ENCODE data around the gene OR6S1. TPM values are rescaled to one million over a fixed set of nuclear protein-coding genes. Genes with fewer than 3 reads are reported as not detected.
"Not testable (repeated sequence)": the region's sequence is repeated elsewhere in the genome, so short reads cannot be mapped to it uniquely, and the experiment has no call there.

Gene OR6S1
- total RNA-seq, 2 experiments from 2014 or later = not detected

DNA sequence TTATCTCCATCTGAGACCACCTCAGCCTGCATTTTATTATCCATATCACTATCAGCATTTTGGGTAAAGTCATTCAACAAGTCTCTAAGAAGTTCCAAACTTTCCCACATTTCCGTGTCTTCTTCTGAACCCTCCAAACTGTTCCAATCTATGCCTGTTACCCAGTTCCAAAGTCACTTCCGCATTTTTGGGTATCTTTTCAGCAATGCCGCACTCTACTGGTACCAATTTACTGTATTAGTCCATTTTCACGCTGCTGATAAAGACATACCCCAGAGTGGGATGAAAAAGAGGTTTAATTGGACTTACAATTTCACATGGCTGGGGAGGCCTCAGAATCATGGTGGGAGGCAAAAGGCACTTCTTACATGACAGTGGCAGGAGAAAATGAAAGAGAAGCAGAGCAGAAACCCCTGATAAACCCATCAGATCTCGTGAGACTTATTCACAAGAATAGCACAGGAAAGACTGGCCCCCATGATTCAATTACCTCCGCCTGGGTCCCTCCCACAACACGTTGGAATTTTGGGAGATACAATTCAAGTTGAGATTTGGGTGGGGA, 25.0 kb upstream of the OR6S1 start:
- DNase-seq; H3K4me3 Mint-ChIP-seq; CTCF ChIA-PET; H3K9me3 Mint-ChIP-seq; intact Hi-C loops (cut with micrococcal nuclease); H3K36me3 Mint-ChIP-seq (ENCODE audit: low read depth); H3K27ac Mint-ChIP-seq; H3K27me3 Mint-ChIP-seq (ENCODE audit: low read depth): not testable (repeated sequence)
- H3K4me1 Mint-ChIP-seq (ENCODE audit: low read depth) = peaks cover 24% of the 10 kb centered on the region

- H3K27me3 Mint-ChIP-seq (ENCODE audit: low read depth) = peaks cover 8% of the 10 kb centered on the region
- H3K27ac Mint-ChIP-seq = peak overlapping the region; percentile 79
- intact Hi-C loops (cut with micrococcal nuclease) = loop anchor here (1.0 to 2.0 kb wide), 7 partner anchors 19 to 210 kb away; no protein-coding TSS in a partner anchor
- H3K9me3 Mint-ChIP-seq = no peaks in the 10 kb centered on the region
- H3K4me1 Mint-ChIP-seq (ENCODE audit: low read depth) = peaks cover 16% of the 10 kb centered on the region
- H3K36me3 Mint-ChIP-seq (ENCODE audit: low read depth) = no peaks in the 10 kb centered on the region
- H3K4me3 Mint-ChIP-seq = peak overlapping the region; percentile 83
- DNase-seq = peak; percentile 94
- CTCF ChIA-PET = interaction anchor here (0.7 to 10.9 kb wide), 8 partner anchors 11 to 741 kb away, joined by 3 to 96 read pairs (median 4); no protein-coding TSS in a partner anchor
Measured at GRCh38 chr14:20662968-20663732, 21.7 kb upstream of the OR6S1 start.

- no peak overlapping the region for H3K27ac Mint-ChIP-seq
- CTCF ChIA-PET = interaction anchor here (5.7 to 10.9 kb wide), 2 partner anchors 20 to 31 kb away, joined by 36 to 96 read pairs; no protein-coding TSS in a partner anchor
- no peak overlapping the region for H3K4me3 Mint-ChIP-seq
- intact Hi-C loops (cut with micrococcal nuclease) = no loop called here
- DNase-seq = no peak
- no peaks in the 10 kb centered on the region for H3K36me3 Mint-ChIP-seq (ENCODE audit: low read depth)
- H3K4me1 Mint-ChIP-seq (ENCODE audit: low read depth) = peaks cover 17% of the 10 kb centered on the region
- H3K27me3 Mint-ChIP-seq (ENCODE audit: low read depth) = peaks cover 22% of the 10 kb centered on the region
- H3K9me3 Mint-ChIP-seq = no peaks in the 10 kb centered on the region
Measured at GRCh38 chr14:20661197-20661596, 19.7 kb upstream of the OR6S1 start.

DNA sequence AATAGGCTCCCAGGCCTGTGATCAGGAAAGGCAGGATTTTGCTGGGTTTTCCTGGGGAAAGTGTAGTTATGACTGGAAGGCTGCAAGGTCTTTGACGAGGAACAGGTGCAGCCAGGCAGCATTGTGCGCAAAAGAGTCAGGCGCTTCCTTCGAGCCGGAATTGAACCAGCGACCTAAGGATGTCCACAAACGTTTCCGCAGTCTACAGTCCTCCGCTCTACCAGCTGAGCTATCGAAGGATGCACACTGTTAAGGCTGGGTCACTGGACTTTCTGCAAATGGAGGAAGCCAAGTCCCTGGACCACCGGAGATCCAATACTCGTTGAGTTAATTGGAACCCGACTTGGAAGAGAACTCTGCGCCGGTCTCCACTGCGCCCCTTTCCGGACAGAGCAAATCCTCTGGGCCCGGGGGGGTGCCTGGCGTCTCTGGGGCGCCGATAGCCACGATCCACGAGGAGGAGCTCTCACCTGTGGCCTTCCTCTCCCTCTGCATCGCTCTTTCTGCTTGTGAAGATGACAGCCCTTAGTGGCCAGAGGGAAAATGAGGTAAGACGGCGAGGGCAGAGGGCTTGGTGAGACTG, 18.4 kb upstream of the OR6S1 start:
- H3K4me1 Mint-ChIP-seq (ENCODE audit: low read depth) = peaks cover 17% of the 10 kb centered on the region
- no peak overlapping the region for H3K27ac Mint-ChIP-seq
- intact Hi-C loops (cut with micrococcal nuclease) = no loop called here
- no peak overlapping the region for H3K4me3 Mint-ChIP-seq
- no peaks in the 10 kb centered on the region for H3K36me3 Mint-ChIP-seq (ENCODE audit: low read depth)
- DNase-seq = no peak
- no peaks in the 10 kb centered on the region for H3K9me3 Mint-ChIP-seq
- CTCF ChIA-PET = interaction anchor here (0.9 to 10.9 kb wide), 5 partner anchors 9 to 33 kb away, joined by 3 to 96 read pairs (median 8); no protein-coding TSS in a partner anchor
- peaks cover 33% of the 10 kb centered on the region for H3K27me3 Mint-ChIP-seq (ENCODE audit: low read depth)

GRCh38 chr14:20659336-20659735, 17.8 kb upstream of the OR6S1 start:
- H3K27me3 Mint-ChIP-seq (ENCODE audit: low read depth) = peaks cover 36% of the 10 kb centered on the region
- H3K27ac Mint-ChIP-seq = no peak overlapping the region
- H3K4me1 Mint-ChIP-seq (ENCODE audit: low read depth) = peaks cover 18% of the 10 kb centered on the region

GRCh38 chr14:20658246-20658645, 16.8 kb upstream of the OR6S1 start:
- DNase-seq = no peak
- intact Hi-C loops (cut with micrococcal nuclease) = no loop called here
- Mint-ChIP-seq H3K27me3 (ENCODE audit: low read depth) (peaks cover 44% of the 10 kb centered on the region), H3K4me3 (no peak overlapping the region), H3K27ac (no peak overlapping the region), H3K4me1 (ENCODE audit: low read depth) (peaks cover 27% of the 10 kb centered on the region), H3K9me3 (no peaks in the 10 kb centered on the region), H3K36me3 (ENCODE audit: low read depth) (no peaks in the 10 kb centered on the region)
- CTCF ChIA-PET = interaction anchor here (1.2 to 10.9 kb wide), 9 partner anchors 10 to 40 kb away, joined by 3 to 96 read pairs (median 5); partner anchors contain the start of gene RNASE4

More at GRCh38 chr14:20659336-20659735, 17.8 kb upstream of the OR6S1 start:
- intact Hi-C loops (cut with micrococcal nuclease) = no loop called here
- H3K36me3 Mint-ChIP-seq (ENCODE audit: low read depth) = no peaks in the 10 kb centered on the region
- no peak overlapping the region for H3K4me3 Mint-ChIP-seq
- H3K9me3 Mint-ChIP-seq = no peaks in the 10 kb centered on the region
- CTCF ChIA-PET = interaction anchor here (0.9 to 10.9 kb wide), 5 partner anchors 8 to 33 kb away, joined by 3 to 96 read pairs (median 7); partner anchors contain the start of gene RNASE4
- no peak for DNase-seq

GRCh38 chr14:20657216-20658211, 16.0 kb upstream of the OR6S1 start:
- no peaks in the 10 kb centered on the region for H3K9me3 Mint-ChIP-seq
- H3K27ac Mint-ChIP-seq = no peak overlapping the region
- peaks cover 44% of the 10 kb centered on the region for H3K27me3 Mint-ChIP-seq (ENCODE audit: low read depth)
- intact Hi-C loops (cut with micrococcal nuclease) = no loop called here
- no peak overlapping the region for H3K4me3 Mint-ChIP-seq
- no peaks in the 10 kb centered on the region for H3K36me3 Mint-ChIP-seq (ENCODE audit: low read depth)
- DNase-seq = peak; percentile 52
- CTCF ChIA-PET = interaction anchor here (0.7 to 10.9 kb wide), 14 partner anchors 10 to 330 kb away, joined by 3 to 96 read pairs (median 4); no protein-coding TSS in a partner anchor
- peaks cover 25% of the 10 kb centered on the region for H3K4me1 Mint-ChIP-seq (ENCODE audit: low read depth)

- Mint-ChIP-seq H3K36me3 (ENCODE audit: low read depth) (no peaks in the 10 kb centered on the region), H3K27me3 (ENCODE audit: low read depth) (peaks cover 54% of the 10 kb centered on the region), H3K4me1 (ENCODE audit: low read depth) (peaks cover 25% of the 10 kb centered on the region), H3K27ac (no peak overlapping the region), H3K4me3 (no peak overlapping the region), H3K9me3 (no peaks in the 10 kb centered on the region)
- CTCF ChIA-PET = interaction anchor here (0.5 to 10.9 kb wide), 6 partner anchors 12 to 162 kb away, joined by 3 to 96 read pairs (median 3); no protein-coding TSS in a partner anchor
- no peak for DNase-seq
- intact Hi-C loops (cut with micrococcal nuclease) = no loop called here
Measured at GRCh38 chr14:20656274-20656673, 14.8 kb upstream of the OR6S1 start.

- H3K27me3 Mint-ChIP-seq (ENCODE audit: low read depth) = peaks cover 54% of the 10 kb centered on the region
- H3K27ac Mint-ChIP-seq = no peak overlapping the region
- H3K4me1 Mint-ChIP-seq (ENCODE audit: low read depth) = peaks cover 25% of the 10 kb centered on the region
- H3K36me3 Mint-ChIP-seq (ENCODE audit: low read depth) = no peaks in the 10 kb centered on the region
- no peaks in the 10 kb centered on the region for H3K9me3 Mint-ChIP-seq
- no peak overlapping the region for H3K4me3 Mint-ChIP-seq
- intact Hi-C loops (cut with micrococcal nuclease) = no loop called here
- CTCF ChIA-PET = interaction anchor here (0.5 to 10.9 kb wide), 2 partner anchors 37 to 163 kb away, joined by 3 to 96 read pairs; no protein-coding TSS in a partner anchor
- DNase-seq = no peak
Measured at GRCh38 chr14:20655851-20656250, 14.4 kb upstream of the OR6S1 start.

- peak overlapping the region; percentile 66 for H3K27ac Mint-ChIP-seq
- peak overlapping the region; percentile 69 for H3K4me3 Mint-ChIP-seq
- DNase-seq = peak; percentile 87
- intact Hi-C loops (cut with micrococcal nuclease) = loop anchor here (1.0 kb wide), 3 partner anchors 20 to 40 kb away; no protein-coding TSS in a partner anchor
- CTCF ChIA-PET = interaction anchor here (0.6 to 1.4 kb wide), 2 partner anchors 9 to 39 kb away, joined by 3 to 4 read pairs; no protein-coding TSS in a partner anchor
- H3K4me1 Mint-ChIP-seq (ENCODE audit: low read depth) = peaks cover 25% of the 10 kb centered on the region
- peaks cover 54% of the 10 kb centered on the region for H3K27me3 Mint-ChIP-seq (ENCODE audit: low read depth)
- no peaks in the 10 kb centered on the region for H3K36me3 Mint-ChIP-seq (ENCODE audit: low read depth)
- H3K9me3 Mint-ChIP-seq = no peaks in the 10 kb centered on the region
Measured at GRCh38 chr14:20652996-20653975, 11.8 kb upstream of the OR6S1 start.
